ENCODE data around the gene UNC13B.
"Not testable (repeated sequence)": the region's sequence is repeated elsewhere in the genome, so short reads cannot be mapped to it uniquely, and the experiment has no call there.

UNC13B gene

DNA sequence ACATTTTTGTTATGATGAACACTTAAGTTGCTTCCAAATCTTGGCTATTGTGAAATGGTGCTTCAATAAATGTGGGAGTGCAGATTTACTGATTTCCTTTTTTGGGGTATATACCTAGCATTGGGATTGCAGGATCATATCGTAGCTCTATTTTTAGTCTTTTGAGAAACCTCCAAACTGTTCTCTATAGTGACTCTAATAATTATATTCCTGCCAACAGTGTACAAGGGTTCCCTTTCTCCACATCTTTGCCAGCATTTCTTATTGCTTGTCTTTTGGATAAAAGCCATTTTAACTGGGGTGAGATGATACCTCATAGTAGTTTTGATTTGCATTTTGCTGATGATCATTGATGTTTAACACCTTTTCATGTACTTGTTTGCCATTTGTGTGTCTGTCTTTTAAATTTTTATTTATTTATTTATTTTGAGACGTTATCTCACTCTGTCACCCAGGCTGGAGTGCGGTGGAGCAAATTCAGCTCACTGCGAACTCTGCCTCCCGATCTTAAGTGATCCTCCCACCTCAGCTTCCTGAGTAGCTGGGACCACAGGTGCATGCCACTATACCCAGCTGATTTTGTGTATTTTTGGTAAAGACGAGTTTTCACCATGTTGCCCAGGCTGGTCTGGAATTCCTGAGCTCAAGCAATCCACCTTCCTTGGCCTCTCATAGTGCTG lies 59.0 kb downstream of the UNC13B start:
- DNase-seq (ENCODE audit: low spot score) (no peak), FAIRE-seq (no peak)

- FAIRE-seq (no peak), DNase-seq (ENCODE audit: low spot score) (no peak)
Measured at GRCh38 chr9:35225677-35226076, 63.9 kb downstream of the UNC13B start.

- FAIRE-seq (no peak), DNase-seq (ENCODE audit: low spot score) (no peak)
Measured at GRCh38 chr9:35226651-35227050, 64.8 kb downstream of the UNC13B start.

DNA sequence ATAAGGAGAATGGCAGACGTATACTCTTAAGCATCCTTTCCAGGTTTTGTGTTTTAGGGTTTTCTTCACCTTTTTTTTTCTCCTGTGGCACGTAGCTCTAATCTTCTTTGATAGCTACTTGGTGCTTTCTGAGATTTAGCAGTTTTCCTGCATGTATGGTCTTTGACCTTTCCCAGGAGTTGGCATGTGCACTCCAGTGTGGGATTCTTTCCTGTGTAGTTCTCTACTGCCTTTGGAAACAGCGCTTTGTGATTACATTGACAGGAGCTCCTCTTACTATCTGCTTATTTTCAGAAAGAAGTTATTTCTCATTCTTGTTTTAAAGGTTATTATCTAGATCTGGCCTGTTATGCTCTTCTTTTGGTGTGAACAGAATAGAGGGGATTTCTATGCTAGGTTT lies 65.5 kb downstream of the UNC13B start:
- no peak for FAIRE-seq

GRCh38 chr9:35229066-35229778 lies 67.4 kb downstream of the UNC13B start:
- FAIRE-seq: no peak
- DNase-seq (ENCODE audit: low spot score): no peak

More for the DNA sequence above, 65.5 kb downstream of the UNC13B start:
- no peak for DNase-seq (ENCODE audit: low spot score)

DNA sequence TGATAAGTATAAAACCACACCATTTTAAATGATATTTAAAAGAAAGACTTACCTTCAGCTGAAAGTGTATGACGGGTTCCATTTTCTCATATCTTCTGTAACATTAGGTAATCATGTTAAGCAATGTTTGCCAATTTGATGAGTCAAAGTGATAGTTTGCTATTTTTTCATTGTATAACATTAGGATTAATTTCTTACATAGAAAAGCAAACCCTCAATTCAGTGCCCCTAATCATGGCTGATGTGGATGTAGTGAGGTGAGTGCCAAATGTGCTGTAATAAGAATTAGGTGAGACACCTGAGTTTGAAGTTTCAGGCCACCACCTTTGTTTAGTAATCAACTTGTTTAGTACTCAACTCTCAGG lies 68.0 kb downstream of the UNC13B start:
- no peak for DNase-seq (ENCODE audit: low spot score)

DNA sequence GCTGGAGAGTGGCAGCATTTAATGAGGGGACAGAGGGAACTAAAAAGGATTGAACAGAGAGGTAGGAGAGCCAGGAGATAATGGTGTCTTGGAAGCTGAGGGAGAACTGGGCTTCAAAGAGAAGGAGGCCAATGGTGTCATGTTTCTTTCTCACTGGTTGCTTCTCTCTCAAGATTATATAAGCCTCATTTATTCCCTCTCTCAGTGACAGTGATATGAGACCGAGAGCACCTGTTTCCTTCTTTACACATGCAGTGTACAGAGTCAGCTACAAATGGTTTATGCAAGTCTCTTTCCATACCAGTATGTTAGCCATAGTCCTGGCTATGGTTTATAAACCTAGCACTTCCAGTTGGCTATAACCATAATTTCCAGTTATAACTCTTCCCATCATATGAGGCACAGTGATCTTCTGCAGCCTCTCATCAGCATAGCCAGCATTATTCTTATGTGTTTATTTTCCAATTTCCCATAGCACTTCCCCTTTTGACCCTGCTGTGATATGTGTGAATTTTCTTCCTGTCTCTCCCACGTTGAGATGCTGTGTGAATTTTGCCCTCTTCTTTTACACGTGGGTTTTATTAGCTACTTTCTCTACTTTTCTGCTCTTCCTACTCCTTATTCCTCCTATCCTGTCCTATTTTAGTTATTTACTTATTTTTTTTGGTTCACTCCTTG lies 71.2 kb downstream of the UNC13B start:
- no peak for DNase-seq (ENCODE audit: low spot score)
- no peak for FAIRE-seq

More for the DNA sequence above, 68.0 kb downstream of the UNC13B start:
- FAIRE-seq: no peak

GRCh38 chr9:35236692-35237091 lies 74.9 kb downstream of the UNC13B start:
- FAIRE-seq: no peak
- DNase-seq (ENCODE audit: low spot score): no peak

DNA sequence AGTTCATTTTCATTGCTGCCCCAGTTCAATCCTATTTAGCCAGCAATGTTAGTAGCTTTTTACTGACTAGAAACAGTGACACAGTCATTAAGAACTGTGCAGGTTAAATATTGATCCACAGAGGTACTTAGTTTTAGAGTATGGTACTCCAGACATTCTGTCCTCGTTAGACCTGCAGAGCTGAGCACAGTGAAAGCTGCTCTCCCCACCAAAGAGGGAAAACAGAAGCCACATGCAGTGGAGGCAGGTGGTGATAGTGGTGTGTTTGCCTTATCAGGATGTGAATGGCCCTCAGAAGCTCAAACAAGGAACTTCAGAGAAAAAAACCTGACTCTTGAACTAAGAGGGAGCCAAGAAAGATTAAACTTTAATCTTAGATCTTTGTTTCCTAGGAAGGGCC lies 75.5 kb downstream of the UNC13B start:
- DNase-seq (ENCODE audit: low spot score): no peak
- FAIRE-seq: no peak

DNA sequence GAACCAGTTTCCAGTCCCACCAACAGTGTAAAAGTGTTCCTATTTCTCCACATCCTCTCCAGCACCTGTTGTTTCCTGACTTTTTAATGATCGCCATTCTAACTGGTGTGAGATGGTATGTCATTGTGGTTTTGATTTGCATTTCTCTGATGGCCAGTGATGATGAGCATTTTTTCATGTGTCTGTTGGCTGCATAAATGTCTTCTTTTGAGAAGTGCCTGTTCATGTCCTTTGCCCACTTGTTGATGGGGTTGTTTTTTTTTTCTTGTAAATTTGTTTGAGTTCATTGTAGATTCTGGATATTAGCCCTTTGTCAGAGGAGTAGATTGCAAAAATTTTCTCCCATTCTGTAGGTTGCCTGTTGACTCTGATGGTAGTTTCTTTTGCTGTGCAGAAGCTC lies 84.1 kb downstream of the UNC13B start:
- not testable (repeated sequence) for DNase-seq (ENCODE audit: low spot score); FAIRE-seq

DNA sequence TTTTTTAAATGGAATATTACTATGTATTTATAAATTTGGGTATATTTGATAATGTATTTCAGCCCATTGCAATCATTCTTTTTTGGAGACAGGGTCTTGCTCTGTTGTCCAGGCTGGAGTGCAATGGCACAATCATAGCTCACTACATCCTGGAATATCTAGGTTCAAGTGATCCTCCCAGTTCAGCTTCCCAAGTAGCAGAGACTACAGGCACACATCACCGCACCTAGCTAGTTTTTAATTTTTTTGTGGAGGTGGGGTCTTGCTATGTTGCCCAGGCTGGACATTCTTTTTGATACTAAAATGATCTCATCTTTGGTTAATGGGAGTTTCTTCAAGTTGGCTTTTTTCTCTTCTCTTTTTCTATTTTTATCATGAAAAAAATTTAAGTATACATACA lies 91.3 kb downstream of the UNC13B start:
- FAIRE-seq: no peak

DNA sequence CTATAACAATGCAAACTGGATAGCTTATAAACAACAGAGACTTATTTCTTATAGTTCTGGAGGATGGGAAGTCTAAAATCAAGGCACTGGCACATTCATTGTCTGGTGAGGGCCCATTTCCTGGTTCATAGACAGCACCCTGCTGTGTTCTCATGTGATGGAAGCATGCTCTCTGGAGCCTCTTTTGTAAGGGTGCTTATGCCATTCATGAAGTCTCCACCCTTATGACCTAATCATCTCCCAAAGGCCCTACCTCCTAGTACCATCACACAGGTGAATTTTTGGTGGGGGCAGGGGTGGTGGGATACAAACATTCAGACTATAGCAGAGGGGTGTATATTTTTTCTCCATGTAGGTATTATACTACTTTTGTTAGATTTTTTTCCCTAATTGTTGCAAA lies 92.4 kb downstream of the UNC13B start:
- FAIRE-seq (no peak), DNase-seq (ENCODE audit: low spot score) (no peak)

More for the DNA sequence above, 91.3 kb downstream of the UNC13B start:
- no peak for DNase-seq (ENCODE audit: low spot score)

GRCh38 chr9:35254984-35255857 lies 93.4 kb downstream of the UNC13B start:
- DNase-seq (ENCODE audit: low spot score): no peak
- FAIRE-seq: no peak

GRCh38 chr9:35257986-35258659 lies 96.3 kb downstream of the UNC13B start:
- DNase-seq (ENCODE audit: low spot score) (no peak), FAIRE-seq (no peak)

DNA sequence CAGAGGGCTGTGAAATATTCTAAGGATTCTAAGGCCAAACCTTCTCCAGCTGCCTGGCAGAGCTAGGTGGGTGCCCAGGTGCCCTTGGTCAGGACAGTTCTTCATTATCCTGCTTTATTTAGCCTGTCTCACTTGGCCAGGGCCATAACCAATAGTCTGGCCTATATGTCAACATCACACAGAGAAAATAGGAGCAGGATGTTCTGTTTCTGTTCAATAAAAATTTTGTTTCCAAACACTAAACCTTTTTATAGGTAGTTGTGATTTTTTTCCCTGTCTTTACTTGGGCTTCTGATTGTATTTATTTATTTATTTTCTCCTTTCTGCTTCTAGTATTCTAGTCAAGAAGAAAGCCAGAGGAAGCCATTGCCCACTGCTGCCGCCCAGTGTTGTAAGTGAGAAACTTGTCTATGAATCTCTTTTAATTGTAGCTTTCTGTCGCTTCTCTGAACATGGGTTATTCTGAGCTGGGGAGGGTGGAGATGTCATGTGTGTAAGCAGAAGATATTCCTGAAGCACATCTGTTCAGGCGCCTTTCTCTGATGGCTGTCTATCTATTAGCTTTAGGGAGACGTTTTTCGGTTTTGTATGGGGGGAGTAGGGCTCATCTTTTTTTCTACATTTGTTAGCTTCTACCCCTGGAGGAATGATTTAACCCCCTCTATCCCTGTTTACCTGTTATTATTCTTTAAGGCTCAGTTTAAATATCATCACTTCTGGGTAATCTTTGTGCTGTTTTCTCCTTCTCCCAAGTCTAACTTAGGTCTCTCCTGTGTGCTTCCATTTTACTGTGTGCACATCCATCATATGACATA lies 97.1 kb downstream of the UNC13B start:
- FAIRE-seq: no peak
- DNase-seq (ENCODE audit: low spot score): peak; percentile 16

DNA sequence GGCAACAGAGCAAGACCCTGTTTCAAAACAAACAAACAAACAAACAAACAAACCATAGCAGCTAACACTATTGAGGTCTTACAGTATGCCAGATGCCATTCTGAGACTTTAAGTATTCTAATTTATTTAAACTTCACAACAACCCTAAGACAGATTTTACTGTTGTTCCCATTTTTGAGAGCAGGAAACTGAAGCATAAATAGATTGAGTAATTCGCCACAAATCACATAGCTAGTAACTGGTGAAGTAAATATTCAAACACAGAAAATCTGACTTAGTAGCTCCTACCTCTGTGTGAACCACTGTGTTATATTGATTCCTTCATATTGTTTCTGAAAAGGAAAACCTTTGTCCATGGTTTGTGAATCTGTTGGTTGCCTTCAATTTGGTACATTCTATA lies 98.4 kb downstream of the UNC13B start:
- DNase-seq (ENCODE audit: low spot score) (no peak), FAIRE-seq (no peak)

GRCh38 chr9:35262064-35262463 lies 100.3 kb downstream of the UNC13B start:
- DNase-seq (ENCODE audit: low spot score): no peak
- FAIRE-seq: no peak

DNA sequence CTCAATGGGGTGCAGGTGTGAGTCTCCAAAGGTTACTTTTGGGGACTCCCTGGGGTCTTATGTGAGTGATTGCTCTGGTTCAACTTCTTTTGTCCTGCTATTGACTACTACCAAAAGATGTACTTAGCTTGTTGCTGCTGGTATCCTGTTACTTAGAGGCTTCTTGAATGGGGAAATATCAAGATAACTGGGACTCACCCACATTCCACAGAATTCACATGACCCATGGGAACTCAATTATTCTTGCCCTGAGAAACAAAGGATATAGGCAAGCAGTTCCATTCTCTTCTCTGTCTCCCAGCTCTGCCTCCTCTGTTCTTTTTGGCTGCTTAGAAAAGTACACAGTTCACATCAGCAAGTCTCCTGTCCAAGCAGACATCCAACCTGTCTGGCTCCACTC lies 105.9 kb downstream of the UNC13B start:
- FAIRE-seq: no peak
- DNase-seq (ENCODE audit: low spot score): no peak

GRCh38 chr9:35269919-35270318 lies 108.1 kb downstream of the UNC13B start:
- DNase-seq (ENCODE audit: low spot score): no peak
- no peak for FAIRE-seq

DNA sequence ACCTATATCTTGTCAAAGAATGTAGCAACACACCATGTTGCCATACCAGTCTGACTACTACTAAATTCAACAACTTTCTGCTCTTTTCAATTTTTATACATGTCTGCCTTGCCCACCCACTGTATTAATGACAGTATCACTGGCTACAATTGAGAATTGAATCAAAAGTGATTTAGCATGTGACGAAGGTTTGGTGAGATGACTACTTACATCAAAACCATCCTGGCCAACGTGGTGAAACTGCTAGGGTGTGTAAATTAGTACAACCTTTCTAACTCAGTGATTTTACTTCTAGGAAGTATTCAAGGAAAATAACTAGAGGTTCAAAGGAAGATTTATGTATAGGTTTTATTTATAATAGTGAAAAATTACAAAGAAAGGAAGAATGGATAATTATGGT lies 109.8 kb downstream of the UNC13B start:
- DNase-seq (ENCODE audit: low spot score): no peak
- no peak for FAIRE-seq
